AG04450 (cell line): ENCODE measurements around the gene FCER1G. TPM values are rescaled to one million over a fixed set of nuclear protein-coding genes. Genes with fewer than 3 reads are reported as not detected.

Source experiments
- CTCF ChIA-PET: fragments of 300-600, 350-600 bp; formaldehyde crosslinking; extraction: SDS; loops from one replicate; lab custom pipeline; 2022; ENCODE audit warnings: antibody characterized with exemption, inconsistent platforms; lab: Charles Lee
- POLR2A ChIA-PET: fragments of 350-600 bp; formaldehyde crosslinking; extraction: SDS; loops from one replicate; lab custom pipeline; 2021; ENCODE audit warnings: antibody characterized with exemption, inconsistent platforms; lab: Yijun Ruan, JAX
- DNase-seq: peaks from one replicate; pipeline ENCODE4 v3.0.0-alpha.2; 2011; ENCODE audit warnings: low read depth, low spot score
- H3K27ac ChIP-seq: one replicate; pipeline ENCODE4 v1.5.1; 2012; ENCODE audit warnings: low read depth, low read length, control low read depth
- H3K27me3 ChIP-seq: one replicate; pipeline ENCODE4 v1.6.0; 2012; ENCODE audit warnings: low read length; ENCODE audit not compliant: control insufficient read depth, insufficient read depth
- H3K4me3 ChIP-seq: 2 replicates; pipeline ENCODE4 v1.5.1; 2011; ENCODE audit warnings: mild to moderate bottlenecking, low read depth, low read length, control low read depth
- H3K9me3 ChIP-seq: 2 replicates; pipeline ENCODE4 v1.5.1; 2012; ENCODE audit warnings: low read length; ENCODE audit not compliant: control insufficient read depth, insufficient read depth
- polyA plus RNA-seq: library from polyadenylated mRNA; depleted of rRNA; stranded (reverse); fragments of >200 nt; gene quantifications from 2 replicates; pipeline ENCODE4 v1.2.3, GENCODE V29; 2011
- TF ChIP-seq, protein P1 (sequence below): IDR thresholded peaks from 2 replicates; pipeline ENCODE4 v1.5.1; 2011; ENCODE audit warnings: low read depth, low read length, control low read depth, inconsistent platforms

The FCER1G gene
- polyA plus RNA-seq, 1 experiment, result 0.66 TPM

DNA sequence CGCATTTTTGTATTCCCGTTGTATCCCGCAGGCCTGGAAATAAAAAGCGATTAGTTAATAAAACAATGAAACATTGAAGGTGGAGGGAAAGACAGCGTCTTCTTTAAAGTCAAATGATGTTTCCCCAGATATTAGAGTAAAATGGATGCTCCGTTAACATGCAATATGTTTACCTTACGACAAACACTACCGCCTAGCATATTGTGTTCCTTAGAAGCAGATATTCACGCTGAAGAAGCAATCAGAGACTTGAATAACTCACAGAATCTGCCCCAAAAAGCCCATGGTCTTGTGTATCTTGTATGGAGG, 37.2 kb upstream of the FCER1G start:
- no peak for DNase-seq
- peak overlapping the region; percentile 98 for H3K4me3 ChIP-seq
- H3K27ac ChIP-seq, result peak overlapping the region; percentile 31
- CTCF ChIA-PET, result no interaction called here
- H3K27me3 ChIP-seq, result no peaks in the 10 kb centered on the region
- POLR2A ChIA-PET, result no interaction called here
- H3K9me3 ChIP-seq, result no peaks in the 10 kb centered on the region
- TF ChIP-seq, protein P1, sequence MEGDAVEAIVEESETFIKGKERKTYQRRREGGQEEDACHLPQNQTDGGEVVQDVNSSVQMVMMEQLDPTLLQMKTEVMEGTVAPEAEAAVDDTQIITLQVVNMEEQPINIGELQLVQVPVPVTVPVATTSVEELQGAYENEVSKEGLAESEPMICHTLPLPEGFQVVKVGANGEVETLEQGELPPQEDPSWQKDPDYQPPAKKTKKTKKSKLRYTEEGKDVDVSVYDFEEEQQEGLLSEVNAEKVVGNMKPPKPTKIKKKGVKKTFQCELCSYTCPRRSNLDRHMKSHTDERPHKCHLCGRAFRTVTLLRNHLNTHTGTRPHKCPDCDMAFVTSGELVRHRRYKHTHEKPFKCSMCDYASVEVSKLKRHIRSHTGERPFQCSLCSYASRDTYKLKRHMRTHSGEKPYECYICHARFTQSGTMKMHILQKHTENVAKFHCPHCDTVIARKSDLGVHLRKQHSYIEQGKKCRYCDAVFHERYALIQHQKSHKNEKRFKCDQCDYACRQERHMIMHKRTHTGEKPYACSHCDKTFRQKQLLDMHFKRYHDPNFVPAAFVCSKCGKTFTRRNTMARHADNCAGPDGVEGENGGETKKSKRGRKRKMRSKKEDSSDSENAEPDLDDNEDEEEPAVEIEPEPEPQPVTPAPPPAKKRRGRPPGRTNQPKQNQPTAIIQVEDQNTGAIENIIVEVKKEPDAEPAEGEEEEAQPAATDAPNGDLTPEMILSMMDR, result no peak

DNA sequence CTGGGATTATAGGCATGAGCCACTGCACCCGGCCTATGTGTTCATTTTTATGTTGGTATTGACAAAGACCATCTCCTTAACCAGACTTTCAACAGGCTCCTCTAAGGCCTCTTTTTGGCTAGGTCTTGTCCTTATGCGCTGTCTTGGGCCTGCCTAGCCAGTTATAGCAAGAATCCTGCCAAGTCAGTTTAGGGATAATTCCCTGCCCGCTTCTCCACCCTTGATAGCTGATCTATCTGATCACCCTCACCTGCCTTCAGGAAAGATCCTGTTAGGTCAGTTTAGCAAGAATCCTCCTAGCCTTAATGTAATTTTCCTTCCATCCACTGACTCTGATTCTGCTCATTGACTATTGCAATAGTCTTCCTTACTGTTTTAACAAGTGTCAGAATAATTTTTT, 35.4 kb upstream of the FCER1G start:
- DNase-seq, result no peak
- POLR2A ChIA-PET, result no interaction called here

DNA sequence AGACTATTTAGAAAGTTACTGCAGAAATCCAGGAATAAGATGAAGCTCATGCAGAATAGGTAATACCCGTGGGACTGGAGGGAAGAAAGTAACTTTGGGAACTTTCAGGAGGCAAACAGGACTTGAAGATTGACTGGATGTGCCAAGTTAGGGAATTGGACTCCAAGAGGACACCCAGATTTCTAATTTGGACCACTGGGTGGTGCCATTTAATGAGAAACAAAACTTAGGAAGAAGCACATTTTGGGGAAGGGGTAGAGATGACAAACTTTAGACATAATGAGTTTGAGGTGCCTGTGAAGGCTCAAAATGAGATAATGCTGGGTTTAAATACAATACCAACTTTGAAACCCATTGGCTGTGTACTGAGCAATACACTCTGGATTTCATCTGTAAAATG, 34.5 kb upstream of the FCER1G start:
- Histone ChIP-seq H3K4me3 (no peak overlapping the region), H3K9me3 (no peaks in the 10 kb centered on the region), H3K27ac (no peak overlapping the region), H3K27me3 (no peaks in the 10 kb centered on the region)
- DNase-seq, result no peak
- TF ChIP-seq, protein P1, result peak; percentile 35
- ChIA-PET POLR2A (no interaction called here), CTCF (interaction anchor here (0.6 to 5.3 kb wide), 11 partner anchors 12 to 201 kb away, joined by 3 to 42 read pairs (median 6); partner anchors contain the start of genes ADAMTS4, PPOX and TOMM40L)

More for the DNA sequence above, 35.4 kb upstream of the FCER1G start:
- no peak overlapping the region for H3K4me3 ChIP-seq
- H3K27ac ChIP-seq, result no peak overlapping the region
- no peaks in the 10 kb centered on the region for H3K9me3 ChIP-seq
- H3K27me3 ChIP-seq, result no peaks in the 10 kb centered on the region
- TF ChIP-seq, protein P1, result no peak
- CTCF ChIA-PET, result interaction anchor here (0.9 to 5.3 kb wide), 3 partner anchors 13 to 46 kb away, joined by 3 to 42 read pairs (median 27); partner anchors contain the start of gene TOMM40L

DNA sequence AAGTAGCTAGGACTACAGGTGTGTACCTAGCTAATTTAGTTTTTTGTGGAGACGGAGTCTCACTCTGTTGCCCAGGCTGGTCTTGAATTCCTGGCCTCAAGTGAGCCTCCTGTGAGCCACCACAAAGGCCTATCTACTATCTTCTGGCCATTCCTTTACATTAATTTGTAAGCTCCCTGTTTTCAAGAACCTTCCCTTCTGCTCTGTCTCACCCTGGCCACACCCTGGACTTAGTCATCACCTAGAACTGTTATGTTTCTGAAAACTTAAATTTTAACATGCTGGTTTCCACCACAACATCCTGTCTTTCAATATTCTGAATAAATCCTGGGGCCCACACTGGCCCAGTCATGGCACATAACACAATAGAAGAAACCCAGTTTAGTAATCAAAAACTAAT, 32.9 kb upstream of the FCER1G start:
- H3K4me3 ChIP-seq, result no peak overlapping the region
- no peak for DNase-seq
- ChIA-PET CTCF (interaction anchor here (1.3 to 5.3 kb wide), 7 partner anchors 10 to 200 kb away, joined by 4 to 42 read pairs (median 8); partner anchors contain the start of genes ADAMTS4, PPOX and TOMM40L), POLR2A (interaction anchor here (1.0 kb wide), 1 partner anchor 20 kb away, joined by 3 read pairs; the partner anchor contains the start of gene NDUFS2)
- no peak overlapping the region for H3K27ac ChIP-seq
- TF ChIP-seq, protein P1, result no peak
- no peaks in the 10 kb centered on the region for H3K9me3 ChIP-seq
- H3K27me3 ChIP-seq, result no peaks in the 10 kb centered on the region

DNA sequence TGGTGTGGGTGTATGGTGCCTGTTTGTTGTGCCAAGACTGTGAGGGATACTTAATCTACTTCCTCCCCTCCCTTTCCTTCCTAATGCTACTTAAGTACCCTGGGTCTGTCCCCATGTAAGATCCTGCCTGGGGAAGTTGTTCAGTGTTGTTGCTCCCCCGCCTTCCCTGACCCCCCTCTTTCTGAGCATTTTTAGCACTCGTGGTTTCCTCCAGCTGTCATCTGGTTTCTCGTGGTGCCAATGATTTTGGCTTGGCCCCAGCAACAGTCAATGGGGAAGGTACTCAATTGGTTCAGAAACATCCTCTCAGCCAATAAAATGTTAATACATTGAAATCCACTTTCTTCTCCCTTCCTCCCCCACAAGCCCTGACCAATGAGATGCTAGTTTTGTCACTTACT, 29.8 kb upstream of the FCER1G start:
- no peaks in the 10 kb centered on the region for H3K9me3 ChIP-seq
- DNase-seq, result no peak
- H3K27ac ChIP-seq, result no peak overlapping the region
- ChIA-PET CTCF (interaction anchor here (2.0 kb wide), 1 partner anchor 40 kb away, joined by 7 read pairs; the partner anchor contains the start of gene TOMM40L), POLR2A (interaction anchor here (0.6 kb wide), 1 partner anchor 129 kb away, joined by 5 read pairs; the partner anchor contains the start of gene SDHC)
- H3K27me3 ChIP-seq, result no peaks in the 10 kb centered on the region
- TF ChIP-seq, protein P1, result no peak
- H3K4me3 ChIP-seq, result no peak overlapping the region
